Liver (tissue), 9 donors: ENCODE data around the gene PPFIA4. TPM values are rescaled to one million over a fixed set of nuclear protein-coding genes. Genes with fewer than 3 reads are reported as not detected.

Experiments used
- DNase-seq: peaks from one replicate; pipeline ENCODE4 v3.0.0-alpha.2; 2017; ENCODE audit warnings: low spot score
- H3K27ac ChIP-seq, 2 donors: one replicate each; pipeline ENCODE4 v1.7.0; 2013; ENCODE audit warnings: inconsistent platforms in 2 of 2, low read length in 2 of 2, control low read depth in 1 of 2, low read depth in 1 of 2, mild to moderate bottlenecking in 1 of 2
- H3K27me3 ChIP-seq, 4 donors: one replicate each; pipeline versions ENCODE4 v1.6.1 to v1.7.0; 2013; ENCODE audit warnings: low read length in 3 of 4, inconsistent platforms in 1 of 4, mild to moderate bottlenecking in 1 of 4, moderate library complexity in 1 of 4; ENCODE audit not compliant: control insufficient read depth in 4 of 4, insufficient read depth in 4 of 4
- H3K36me3 ChIP-seq, 4 donors: one replicate each; pipeline versions ENCODE4 v1.6.1 to v1.7.0; 2013; ENCODE audit warnings: low read length in 3 of 4, mild to moderate bottlenecking in 3 of 4, low read depth in 1 of 4, moderate library complexity in 1 of 4; ENCODE audit not compliant: control insufficient read depth in 4 of 4, insufficient read depth in 3 of 4
- H3K4me1 ChIP-seq, 4 donors: one replicate each; pipeline versions ENCODE4 v1.6.1 to v1.7.0; 2013; ENCODE audit warnings: low read length in 3 of 4, mild to moderate bottlenecking in 3 of 4, moderate library complexity in 1 of 4; ENCODE audit not compliant: control insufficient read depth in 4 of 4, insufficient read depth in 4 of 4
- H3K4me3 ChIP-seq, 3 donors: one replicate each; pipeline versions ENCODE4 v1.6.1 to v1.7.0; 2013; ENCODE audit warnings: low read length in 3 of 3, control low read depth in 1 of 3, low read depth in 1 of 3, mild to moderate bottlenecking in 1 of 3
- H3K9ac ChIP-seq, 2 donors: one replicate each; pipeline ENCODE4 v1.7.0; 2013; ENCODE audit warnings: low read length in 2 of 2, mild to moderate bottlenecking in 2 of 2, moderate library complexity in 2 of 2, control low read depth in 1 of 2, low read depth in 1 of 2
- H3K9me3 ChIP-seq, 4 donors: one replicate each; pipeline versions ENCODE4 v1.6.1 to v1.7.0; 2013; ENCODE audit warnings: low read length in 3 of 4; ENCODE audit not compliant: control insufficient read depth in 4 of 4
- EGR1 ChIP-seq, 2 donors: IDR thresholded peaks; 2 replicates each; pipeline ENCODE4 v1.6.1; 2016 to 2018; ENCODE audit warnings: antibody characterized with exemption in 2 of 2, low read depth in 2 of 2
- FOXA1 ChIP-seq: IDR thresholded peaks from 2 replicates; pipeline ENCODE4 v1.6.1; 2016; ENCODE audit warnings: antibody characterized with exemption
- FOXA2 ChIP-seq: IDR thresholded peaks from 2 replicates; pipeline ENCODE4 v1.6.1; 2016; ENCODE audit warnings: antibody characterized with exemption
- GABPA ChIP-seq, 2 donors: IDR thresholded peaks in 1 of 2; conservative IDR thresholded peaks in 1 of 2; 2 replicates each; pipeline ENCODE4 v1.6.1; 2016; ENCODE audit warnings: antibody characterized with exemption in 2 of 2, mild to moderate bottlenecking in 1 of 2, moderate library complexity in 1 of 2
- HNF4A ChIP-seq, 2 donors: conservative IDR thresholded peaks; 2 replicates each; pipeline ENCODE4 v1.6.1; 2016; ENCODE audit warnings: antibody characterized with exemption in 2 of 2, mild to moderate bottlenecking in 2 of 2
- HNF4G ChIP-seq: IDR thresholded peaks from 2 replicates; pipeline ENCODE4 v1.6.1; 2016; ENCODE audit warnings: antibody characterized with exemption
- JUND ChIP-seq, 2 donors: IDR thresholded peaks; 2 replicates each; pipeline ENCODE4 v1.6.1; 2016; ENCODE audit warnings: antibody characterized with exemption in 2 of 2
- NR2F2 ChIP-seq: IDR thresholded peaks from 2 replicates; pipeline ENCODE4 v1.6.1; 2016; ENCODE audit warnings: antibody characterized with exemption
- RAD21 ChIP-seq, 2 donors: IDR thresholded peaks; 2 replicates each; pipeline ENCODE4 v1.6.1; 2016; ENCODE audit warnings: antibody characterized with exemption in 2 of 2, mild to moderate bottlenecking in 2 of 2
- RXRA ChIP-seq, 2 donors: IDR thresholded peaks; 2 replicates each; pipeline ENCODE4 v1.6.1; 2017 to 2018; ENCODE audit warnings: antibody characterized with exemption in 2 of 2, mild to moderate bottlenecking in 1 of 2
- SP1 ChIP-seq: IDR thresholded peaks from 2 replicates; pipeline ENCODE4 v1.6.1; 2018; ENCODE audit warnings: antibody characterized with exemption, mild to moderate bottlenecking
- TAF1 ChIP-seq: conservative IDR thresholded peaks from 2 replicates; pipeline ENCODE4 v1.6.1; 2016; ENCODE audit warnings: antibody characterized with exemption, mild to moderate bottlenecking
- YY1 ChIP-seq: IDR thresholded peaks from 2 replicates; pipeline ENCODE4 v1.6.1; 2016; ENCODE audit warnings: antibody characterized with exemption, mild to moderate bottlenecking
- WGBS: extraction: QIAGEN DNeasy Blood & Tissue Kit; methylation state at CpG from one replicate; pipeline ENCODE4 v1.1.7; 2013; 5-methylcytosine and 5-hydroxymethylcytosine counted together
- polyA plus RNA-seq, 2 donors: library from polyadenylated mRNA; stranded (reverse) in 1 of 2; unstranded in 1 of 2; fragments of 200-250 nt in 1 of 2; fragments of >200 nt in 1 of 2; fragmentation: Nextera tagmentation in 1 of 2; extraction: Ambion mirVana in 1 of 2; gene quantifications; one replicate each; pipeline versions ENCODE4 v1.2.1 to v1.2.3, GENCODE V29; 2013 to 2015
- total RNA-seq, 2 donors: library from RNA; depleted of rRNA; stranded (reverse); fragments of >200 nt; gene quantifications; one replicate each; pipeline ENCODE4 v1.2.3, GENCODE V29; 2014
- TF ChIP-seq, protein P1 (sequence below): IDR thresholded peaks from 2 replicates; pipeline ENCODE4 v1.6.1; 2016; ENCODE audit warnings: antibody characterized with exemption
- TF ChIP-seq, protein P2 (sequence below): IDR thresholded peaks from 2 replicates; pipeline ENCODE4 v1.6.1; 2016; ENCODE audit warnings: antibody characterized with exemption
- TF ChIP-seq, protein P3 (sequence below): fragments of 150-350 bp; IDR thresholded peaks from 2 replicates; pipeline ENCODE4 v1.5.1; 2017; ENCODE audit warnings: improper control_type of control experiment, low read depth, low read length; ENCODE audit not compliant: missing input control
- TF ChIP-seq, protein P4 (sequence below): IDR thresholded peaks from 2 replicates; pipeline ENCODE4 v1.6.1; 2016; ENCODE audit warnings: antibody characterized with exemption, mild to moderate bottlenecking
- TF ChIP-seq, protein P5 (sequence below): IDR thresholded peaks from 2 replicates; pipeline ENCODE4 v1.6.1; 2016; ENCODE audit warnings: antibody characterized with exemption
- donor health status: healthy.
- donor health status: healthy.
- donor health status: healthy.
- donor health status: healthy.
- donor health status: healthy.

The PPFIA4 gene
- total and polyA plus RNA-seq, 4 donors: 0.07 to 0.33 (median 0.15) TPM

DNA sequence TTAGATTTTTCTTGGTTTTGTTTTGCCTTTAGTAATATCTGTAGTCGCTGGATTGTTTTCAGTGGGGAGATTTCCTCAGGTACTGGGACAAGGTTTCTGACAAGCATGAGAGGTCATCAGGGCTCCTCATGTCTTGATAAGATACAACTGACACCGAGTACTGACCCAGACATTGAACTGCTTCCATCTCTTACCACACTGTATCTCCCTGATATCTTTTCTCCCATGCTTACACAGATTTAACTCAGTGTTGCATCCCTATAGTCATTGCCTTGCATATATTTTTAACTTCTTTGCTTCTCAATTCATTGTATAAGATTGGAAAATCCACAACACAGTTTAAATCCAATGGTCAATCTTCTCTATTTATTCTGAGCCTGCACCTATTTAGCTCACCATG lies 46.8 kb upstream of the PPFIA4 start:
- Histone ChIP-seq H3K27ac (no peak overlapping the region), H3K9me3 (no peaks in the 10 kb centered on the region), H3K27me3 (peaks cover 0 to 3% (median 0%) of the 10 kb centered on the region in 4 donors), H3K9ac (no peak overlapping the region), H3K4me1 (no peaks in the 10 kb centered on the region), H3K4me3 (no peak overlapping the region), H3K36me3 (no peaks in the 10 kb centered on the region)
- 70% methylated on average over 2 of the region's 2 CpGs for WGBS
- TF ChIP-seq, protein P1, sequence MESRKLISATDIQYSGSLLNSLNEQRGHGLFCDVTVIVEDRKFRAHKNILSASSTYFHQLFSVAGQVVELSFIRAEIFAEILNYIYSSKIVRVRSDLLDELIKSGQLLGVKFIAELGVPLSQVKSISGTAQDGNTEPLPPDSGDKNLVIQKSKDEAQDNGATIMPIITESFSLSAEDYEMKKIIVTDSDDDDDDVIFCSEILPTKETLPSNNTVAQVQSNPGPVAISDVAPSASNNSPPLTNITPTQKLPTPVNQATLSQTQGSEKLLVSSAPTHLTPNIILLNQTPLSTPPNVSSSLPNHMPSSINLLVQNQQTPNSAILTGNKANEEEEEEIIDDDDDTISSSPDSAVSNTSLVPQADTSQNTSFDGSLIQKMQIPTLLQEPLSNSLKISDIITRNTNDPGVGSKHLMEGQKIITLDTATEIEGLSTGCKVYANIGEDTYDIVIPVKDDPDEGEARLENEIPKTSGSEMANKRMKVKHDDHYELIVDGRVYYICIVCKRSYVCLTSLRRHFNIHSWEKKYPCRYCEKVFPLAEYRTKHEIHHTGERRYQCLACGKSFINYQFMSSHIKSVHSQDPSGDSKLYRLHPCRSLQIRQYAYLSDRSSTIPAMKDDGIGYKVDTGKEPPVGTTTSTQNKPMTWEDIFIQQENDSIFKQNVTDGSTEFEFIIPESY: no peak
- TF ChIP-seq FOXA2 (no peak), YY1 (no peak), SP1 (no peak), RXRA (IDR thresholded peaks at IDR 0.05) (no peak), RAD21 (IDR thresholded peaks at IDR 0.05) (no peak), GABPA (IDR thresholded peaks at IDR 0.05 in 1 of 2, conservative IDR thresholded peaks at IDR 0.05 in 1 of 2) (no peak), EGR1 (IDR thresholded peaks at IDR 0.05; ENCODE audit: low read depth in 2 of 2) (no peak), FOXA1 (no peak), TAF1 (no peak), JUND (IDR thresholded peaks at IDR 0.05) (no peak), HNF4G (no peak)
- TF ChIP-seq, protein P2, sequence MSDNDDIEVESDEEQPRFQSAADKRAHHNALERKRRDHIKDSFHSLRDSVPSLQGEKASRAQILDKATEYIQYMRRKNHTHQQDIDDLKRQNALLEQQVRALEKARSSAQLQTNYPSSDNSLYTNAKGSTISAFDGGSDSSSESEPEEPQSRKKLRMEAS: no peak
- TF ChIP-seq, protein P3, sequence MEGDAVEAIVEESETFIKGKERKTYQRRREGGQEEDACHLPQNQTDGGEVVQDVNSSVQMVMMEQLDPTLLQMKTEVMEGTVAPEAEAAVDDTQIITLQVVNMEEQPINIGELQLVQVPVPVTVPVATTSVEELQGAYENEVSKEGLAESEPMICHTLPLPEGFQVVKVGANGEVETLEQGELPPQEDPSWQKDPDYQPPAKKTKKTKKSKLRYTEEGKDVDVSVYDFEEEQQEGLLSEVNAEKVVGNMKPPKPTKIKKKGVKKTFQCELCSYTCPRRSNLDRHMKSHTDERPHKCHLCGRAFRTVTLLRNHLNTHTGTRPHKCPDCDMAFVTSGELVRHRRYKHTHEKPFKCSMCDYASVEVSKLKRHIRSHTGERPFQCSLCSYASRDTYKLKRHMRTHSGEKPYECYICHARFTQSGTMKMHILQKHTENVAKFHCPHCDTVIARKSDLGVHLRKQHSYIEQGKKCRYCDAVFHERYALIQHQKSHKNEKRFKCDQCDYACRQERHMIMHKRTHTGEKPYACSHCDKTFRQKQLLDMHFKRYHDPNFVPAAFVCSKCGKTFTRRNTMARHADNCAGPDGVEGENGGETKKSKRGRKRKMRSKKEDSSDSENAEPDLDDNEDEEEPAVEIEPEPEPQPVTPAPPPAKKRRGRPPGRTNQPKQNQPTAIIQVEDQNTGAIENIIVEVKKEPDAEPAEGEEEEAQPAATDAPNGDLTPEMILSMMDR: no peak
- TF ChIP-seq, protein P4, sequence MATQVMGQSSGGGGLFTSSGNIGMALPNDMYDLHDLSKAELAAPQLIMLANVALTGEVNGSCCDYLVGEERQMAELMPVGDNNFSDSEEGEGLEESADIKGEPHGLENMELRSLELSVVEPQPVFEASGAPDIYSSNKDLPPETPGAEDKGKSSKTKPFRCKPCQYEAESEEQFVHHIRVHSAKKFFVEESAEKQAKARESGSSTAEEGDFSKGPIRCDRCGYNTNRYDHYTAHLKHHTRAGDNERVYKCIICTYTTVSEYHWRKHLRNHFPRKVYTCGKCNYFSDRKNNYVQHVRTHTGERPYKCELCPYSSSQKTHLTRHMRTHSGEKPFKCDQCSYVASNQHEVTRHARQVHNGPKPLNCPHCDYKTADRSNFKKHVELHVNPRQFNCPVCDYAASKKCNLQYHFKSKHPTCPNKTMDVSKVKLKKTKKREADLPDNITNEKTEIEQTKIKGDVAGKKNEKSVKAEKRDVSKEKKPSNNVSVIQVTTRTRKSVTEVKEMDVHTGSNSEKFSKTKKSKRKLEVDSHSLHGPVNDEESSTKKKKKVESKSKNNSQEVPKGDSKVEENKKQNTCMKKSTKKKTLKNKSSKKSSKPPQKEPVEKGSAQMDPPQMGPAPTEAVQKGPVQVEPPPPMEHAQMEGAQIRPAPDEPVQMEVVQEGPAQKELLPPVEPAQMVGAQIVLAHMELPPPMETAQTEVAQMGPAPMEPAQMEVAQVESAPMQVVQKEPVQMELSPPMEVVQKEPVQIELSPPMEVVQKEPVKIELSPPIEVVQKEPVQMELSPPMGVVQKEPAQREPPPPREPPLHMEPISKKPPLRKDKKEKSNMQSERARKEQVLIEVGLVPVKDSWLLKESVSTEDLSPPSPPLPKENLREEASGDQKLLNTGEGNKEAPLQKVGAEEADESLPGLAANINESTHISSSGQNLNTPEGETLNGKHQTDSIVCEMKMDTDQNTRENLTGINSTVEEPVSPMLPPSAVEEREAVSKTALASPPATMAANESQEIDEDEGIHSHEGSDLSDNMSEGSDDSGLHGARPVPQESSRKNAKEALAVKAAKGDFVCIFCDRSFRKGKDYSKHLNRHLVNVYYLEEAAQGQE: no peak
- DNase-seq: no peak

DNA sequence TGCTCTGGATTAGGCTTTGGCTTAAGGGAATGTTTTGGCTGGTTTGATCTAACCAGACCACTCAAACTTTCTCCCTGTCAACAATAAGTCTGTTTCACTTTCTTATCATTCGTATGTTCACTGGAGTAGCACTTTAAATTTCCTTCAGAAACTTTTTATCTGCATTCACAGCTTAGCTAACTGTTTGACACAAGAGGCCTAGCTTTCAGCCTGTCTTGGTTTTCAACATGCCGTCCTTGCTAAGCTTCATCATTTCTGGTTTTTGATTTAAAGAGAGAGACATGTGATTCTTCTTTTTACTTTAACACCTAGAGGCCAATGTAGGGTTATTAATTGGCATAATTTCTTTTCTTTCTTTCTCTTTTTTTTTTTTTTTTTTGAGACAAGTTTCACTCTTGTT lies 44.4 kb upstream of the PPFIA4 start:
- no peaks in the 10 kb centered on the region for H3K27me3 ChIP-seq
- no peaks in the 10 kb centered on the region for H3K4me1 ChIP-seq
- DNase-seq: no peak
- no peaks in the 10 kb centered on the region for H3K9me3 ChIP-seq
- WGBS: 75% methylated on average over 2 of the region's 2 CpGs
- H3K4me3 ChIP-seq: no peak overlapping the region
- no peak overlapping the region for H3K9ac ChIP-seq
- no peak overlapping the region for H3K27ac ChIP-seq
- H3K36me3 ChIP-seq: no peaks in the 10 kb centered on the region
- TF ChIP-seq JUND (IDR thresholded peaks at IDR 0.05): no peak
- TF ChIP-seq, protein P3: no peak
- TF ChIP-seq, protein P1: no peak
- no peak for TF ChIP-seq EGR1 (IDR thresholded peaks at IDR 0.05; ENCODE audit: low read depth in 2 of 2)
- no peak for TF ChIP-seq GABPA (IDR thresholded peaks at IDR 0.05 in 1 of 2, conservative IDR thresholded peaks at IDR 0.05 in 1 of 2)
- no peak for TF ChIP-seq TAF1
- no peak for TF ChIP-seq SP1
- TF ChIP-seq RAD21 (IDR thresholded peaks at IDR 0.05): no peak
- no peak for TF ChIP-seq HNF4A (conservative IDR thresholded peaks at IDR 0.05)
- TF ChIP-seq NR2F2: no peak
- TF ChIP-seq, protein P2: no peak
- TF ChIP-seq, protein P5, sequence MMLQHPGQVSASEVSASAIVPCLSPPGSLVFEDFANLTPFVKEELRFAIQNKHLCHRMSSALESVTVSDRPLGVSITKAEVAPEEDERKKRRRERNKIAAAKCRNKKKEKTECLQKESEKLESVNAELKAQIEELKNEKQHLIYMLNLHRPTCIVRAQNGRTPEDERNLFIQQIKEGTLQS: no peak
- no peak for TF ChIP-seq YY1
- no peak for TF ChIP-seq FOXA1
- no peak for TF ChIP-seq RXRA (IDR thresholded peaks at IDR 0.05)
- TF ChIP-seq FOXA2: no peak
